GM18511 (cell line): Measurements from ENCODE around the gene ARL6IP4.
"Not testable (repeated sequence)": the region's sequence is repeated elsewhere in the genome, so short reads cannot be mapped to it uniquely, and the experiment has no call there.

ENCODE experiments used
- ATAC-seq: cut with Tn5 transposase; IDR thresholded peaks from one replicate; pipeline ENCODE4 v1.9.1; 2021; ENCODE audit warnings: mild to moderate bottlenecking, moderate library complexity; ENCODE audit not compliant: unreplicated experiment

ARL6IP4 gene

DNA sequence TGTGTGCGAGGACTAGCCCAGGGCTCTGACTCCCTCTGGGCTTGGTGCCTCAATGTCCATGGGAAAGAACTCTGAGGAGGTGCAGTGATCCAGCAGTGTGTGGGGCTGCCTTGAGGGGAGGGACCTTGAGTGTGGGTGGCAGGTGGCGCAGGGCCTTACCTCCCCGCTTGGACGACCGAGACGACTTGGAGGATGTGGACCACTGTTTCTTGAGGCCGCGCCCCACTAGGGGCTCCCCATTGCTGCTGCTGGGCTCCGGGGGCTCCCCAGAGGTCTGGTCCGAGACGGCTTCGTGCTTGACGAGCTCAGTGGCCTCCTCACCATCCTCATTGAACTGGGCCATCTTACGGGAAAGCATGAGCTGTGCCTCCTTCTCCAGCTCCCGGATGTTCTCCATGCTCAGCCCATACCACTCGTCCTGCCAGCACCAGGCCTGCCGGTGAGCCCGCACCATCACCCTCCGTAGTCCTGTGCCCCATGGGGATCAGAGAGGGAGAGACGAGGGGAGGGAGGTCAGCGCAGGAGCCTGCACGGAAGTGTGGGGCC lies 24.7 kb downstream of the ARL6IP4 start:
- ATAC-seq = no peak

DNA sequence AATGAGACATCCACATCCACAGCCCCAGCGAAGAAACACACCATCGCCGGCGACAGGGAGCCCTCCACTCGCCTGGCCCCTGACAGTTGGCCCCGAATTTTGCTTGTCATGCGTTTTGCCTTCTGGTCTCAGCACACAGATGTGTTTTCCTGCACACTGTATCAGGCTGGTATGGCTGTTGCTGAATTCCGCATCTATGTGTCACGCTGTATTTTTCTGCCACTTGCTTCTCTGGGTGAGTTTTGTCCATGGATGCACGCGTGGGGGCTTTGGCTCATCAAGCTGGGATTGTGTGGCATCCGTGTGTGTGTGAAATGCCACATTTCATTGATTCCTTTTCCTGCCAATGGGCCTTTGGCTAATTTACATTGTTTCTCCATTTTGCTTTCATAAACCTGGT lies 26.5 kb downstream of the ARL6IP4 start:
- no peak for ATAC-seq

DNA sequence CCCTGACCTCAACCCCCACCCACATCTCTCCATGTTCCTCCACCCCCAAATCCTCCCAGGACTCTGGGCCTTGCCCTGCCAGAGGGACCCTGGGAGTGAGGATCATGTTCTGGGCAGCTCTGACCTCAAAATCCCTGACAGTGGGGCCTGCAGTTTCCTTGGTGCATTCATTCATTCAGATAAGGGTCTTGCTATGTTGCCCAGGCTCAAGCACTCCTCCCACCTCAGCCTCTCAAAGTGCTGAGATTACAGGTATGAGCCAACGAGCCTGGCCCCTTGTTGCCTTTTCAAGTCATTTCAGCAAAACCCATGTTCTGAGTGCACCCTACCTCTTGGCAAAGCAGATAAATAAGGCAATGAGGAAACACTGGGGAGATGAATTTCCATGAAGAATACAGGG lies 29.6 kb downstream of the ARL6IP4 start:
- no peak for ATAC-seq

DNA sequence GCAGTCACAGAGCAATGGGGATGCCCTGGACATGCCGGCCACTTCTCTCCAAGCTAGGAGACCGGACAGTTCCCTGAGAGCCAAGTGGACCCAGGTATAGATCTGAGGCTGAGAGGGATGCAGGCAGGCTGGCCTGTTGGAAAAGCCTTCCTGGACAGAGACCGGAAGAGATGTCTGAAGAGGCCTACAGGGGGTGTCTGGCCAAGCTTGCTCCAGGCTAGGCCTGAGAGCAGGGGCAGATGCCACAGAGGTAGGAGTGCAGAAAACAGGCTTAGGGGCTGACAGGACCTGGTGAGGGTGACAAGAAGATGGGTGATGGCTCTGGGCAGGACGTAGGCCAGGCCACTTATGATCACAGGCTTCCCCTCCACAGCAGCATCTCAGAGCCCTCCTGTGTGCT lies 30.2 kb downstream of the ARL6IP4 start:
- ATAC-seq = no peak

DNA sequence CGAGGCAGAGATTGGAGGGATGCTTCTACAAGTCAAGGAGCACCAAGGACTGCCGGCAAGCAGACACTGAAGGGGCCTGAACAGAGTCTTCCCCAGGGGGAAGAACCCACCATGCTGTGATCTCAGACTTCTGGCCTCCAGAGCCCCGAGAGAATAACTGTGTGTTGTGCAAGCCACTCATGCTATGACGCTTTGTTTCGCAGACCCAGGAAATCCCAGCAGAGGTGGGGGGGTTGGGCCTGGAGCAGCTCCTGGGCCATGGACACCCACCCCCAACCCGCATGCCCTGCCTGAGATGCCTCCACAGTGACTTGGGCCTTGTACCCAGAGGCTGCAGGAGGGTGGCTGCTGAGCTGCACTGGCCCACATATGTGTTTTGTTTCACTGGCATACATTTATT lies 31.2 kb downstream of the ARL6IP4 start:
- ATAC-seq = no peak

DNA sequence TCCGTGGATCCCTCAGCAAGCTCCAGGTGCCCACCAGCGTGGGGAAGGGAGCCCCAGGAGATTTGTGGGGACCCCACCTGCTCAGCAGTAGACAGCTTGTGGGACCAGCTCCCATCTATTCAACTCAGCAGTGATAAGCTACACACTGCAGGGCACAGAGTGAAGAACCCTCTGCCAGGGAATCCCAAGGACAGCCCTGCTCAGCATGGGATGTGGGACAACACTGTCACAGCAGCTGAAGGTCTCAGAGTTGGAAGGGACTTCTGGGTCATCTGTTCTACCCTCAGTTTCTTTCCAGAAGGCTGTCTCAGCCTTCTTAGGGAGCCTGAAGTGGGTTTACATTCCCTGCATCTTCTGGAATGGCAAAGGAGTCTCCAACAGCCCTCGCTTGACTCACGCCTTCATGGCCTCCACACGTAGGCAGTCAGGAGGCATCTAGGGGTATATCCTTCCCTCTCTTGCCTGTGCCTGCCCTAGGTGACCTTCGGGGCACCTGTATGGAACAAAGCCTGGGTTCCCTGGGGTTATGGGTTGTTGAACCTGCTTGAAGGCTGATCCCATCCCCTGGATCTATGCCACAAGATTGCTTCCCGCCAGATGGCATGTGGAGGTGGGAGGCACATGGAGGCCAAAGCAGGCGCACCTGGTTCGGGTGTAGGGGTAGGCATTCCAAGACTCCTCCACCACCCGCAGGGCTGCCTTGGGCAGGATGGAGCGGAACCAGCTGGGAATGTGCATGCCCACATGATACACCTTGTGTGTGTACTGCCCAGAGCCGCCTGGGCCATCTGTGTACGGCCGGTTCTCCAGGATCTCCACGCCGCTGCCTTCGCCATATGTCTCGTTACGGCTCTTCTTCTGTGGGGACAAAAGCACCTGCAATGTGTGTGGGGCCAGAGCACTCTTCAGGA lies 33.0 kb downstream of the ARL6IP4 start:
- ATAC-seq = no peak

DNA sequence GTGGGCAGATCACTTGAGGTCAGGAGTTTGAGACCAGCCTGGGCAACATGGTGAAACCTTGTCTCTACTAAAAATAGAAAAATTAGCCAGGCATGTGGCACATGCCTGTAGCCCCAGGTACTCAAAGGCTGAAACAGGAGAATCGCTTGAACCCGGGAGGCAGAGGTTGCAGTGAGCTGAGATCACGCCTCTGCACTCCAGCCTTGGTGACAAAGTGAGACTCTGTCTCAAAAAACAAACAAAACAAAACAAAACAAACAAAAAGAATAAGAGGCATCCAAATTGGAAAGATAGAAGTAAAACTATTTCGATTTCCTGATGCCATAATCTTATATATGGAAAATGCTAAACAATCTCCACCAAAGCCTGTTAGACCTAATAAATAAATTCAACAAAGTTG lies 34.0 kb downstream of the ARL6IP4 start:
- not testable (repeated sequence) for ATAC-seq

- ATAC-seq = no peak
These were observed 37.3 kb downstream of the ARL6IP4 start for GRCh38 chr12:123017753-123018152.

DNA sequence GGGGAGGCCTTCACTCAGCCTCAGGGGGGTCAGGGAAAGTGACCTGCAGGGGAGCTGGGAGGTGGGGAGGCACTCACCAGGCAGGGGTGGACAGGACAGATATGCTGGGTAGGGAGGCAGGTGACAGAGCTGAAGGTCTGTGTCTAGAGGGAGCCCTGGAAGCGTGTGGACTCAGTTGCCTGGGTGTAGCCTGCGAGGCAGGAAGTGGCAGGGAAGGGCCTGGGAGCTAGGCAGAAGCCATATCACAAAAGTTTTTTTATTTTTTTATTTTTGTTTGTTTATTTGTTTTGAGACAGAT lies 39.3 kb downstream of the ARL6IP4 start:
- no peak for ATAC-seq

DNA sequence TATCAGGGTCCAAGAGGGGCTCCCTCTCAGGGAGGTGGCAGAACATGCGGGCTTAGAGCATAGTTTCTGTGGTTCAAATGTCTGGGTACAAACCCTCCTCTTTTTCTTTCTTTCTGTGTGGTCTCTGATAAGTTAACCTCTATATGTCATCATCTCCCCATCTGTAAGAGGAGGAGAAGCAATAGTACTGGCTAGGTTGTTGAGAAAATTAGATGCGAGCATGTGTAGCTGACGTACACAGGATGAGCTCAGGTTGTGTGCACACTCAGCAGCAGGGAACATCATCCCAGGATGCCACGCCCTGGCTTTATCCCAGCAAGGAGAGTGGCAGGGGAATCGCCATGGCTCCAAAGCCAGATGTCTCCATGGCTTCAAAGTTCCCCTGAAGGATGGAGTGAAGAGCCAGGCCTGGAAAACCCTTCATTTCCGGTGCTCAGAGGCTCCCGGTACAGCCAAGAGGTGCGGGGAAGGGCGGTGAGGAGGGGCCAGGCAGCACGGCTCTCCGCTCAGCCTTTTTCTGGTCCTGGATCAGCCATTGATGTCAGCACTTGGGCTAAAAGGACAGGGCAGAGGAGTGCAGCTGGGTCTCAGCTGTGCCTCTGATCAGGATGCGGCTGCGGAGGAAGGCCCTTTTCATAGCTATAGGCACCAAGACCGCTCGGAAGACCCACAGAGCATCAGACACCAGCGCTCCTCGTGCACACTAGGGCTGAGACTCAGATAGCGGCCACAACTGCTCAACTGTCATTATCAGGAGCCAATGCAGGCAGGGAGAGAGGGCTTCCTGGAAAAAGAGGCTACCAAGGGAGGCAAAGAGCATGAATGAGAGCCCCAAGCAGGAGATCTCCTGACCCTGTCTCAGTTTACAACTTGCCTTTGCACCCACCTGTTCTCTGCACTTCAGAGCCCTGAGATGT lies 41.5 kb downstream of the ARL6IP4 start:
- no peak for ATAC-seq

DNA sequence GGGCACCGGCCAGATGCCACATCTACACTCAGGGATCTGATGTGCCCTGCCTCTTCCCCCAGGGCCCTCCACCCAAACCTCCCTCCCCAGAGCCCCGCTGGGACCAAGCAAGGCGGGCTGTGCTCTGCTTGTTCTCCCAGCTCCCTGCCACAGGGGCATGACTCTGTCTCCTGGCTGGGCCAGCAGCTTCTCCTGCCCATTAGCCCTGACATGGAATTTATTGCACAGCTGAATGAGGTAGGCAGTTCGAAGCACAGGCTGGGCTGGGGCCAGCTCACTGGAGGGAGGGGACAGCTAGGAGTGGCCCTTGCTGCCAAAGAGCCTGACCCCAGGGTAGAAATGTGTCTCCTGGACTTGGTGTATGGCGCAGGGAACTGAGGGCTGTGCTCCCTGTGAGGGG lies 42.4 kb downstream of the ARL6IP4 start:
- no peak for ATAC-seq

DNA sequence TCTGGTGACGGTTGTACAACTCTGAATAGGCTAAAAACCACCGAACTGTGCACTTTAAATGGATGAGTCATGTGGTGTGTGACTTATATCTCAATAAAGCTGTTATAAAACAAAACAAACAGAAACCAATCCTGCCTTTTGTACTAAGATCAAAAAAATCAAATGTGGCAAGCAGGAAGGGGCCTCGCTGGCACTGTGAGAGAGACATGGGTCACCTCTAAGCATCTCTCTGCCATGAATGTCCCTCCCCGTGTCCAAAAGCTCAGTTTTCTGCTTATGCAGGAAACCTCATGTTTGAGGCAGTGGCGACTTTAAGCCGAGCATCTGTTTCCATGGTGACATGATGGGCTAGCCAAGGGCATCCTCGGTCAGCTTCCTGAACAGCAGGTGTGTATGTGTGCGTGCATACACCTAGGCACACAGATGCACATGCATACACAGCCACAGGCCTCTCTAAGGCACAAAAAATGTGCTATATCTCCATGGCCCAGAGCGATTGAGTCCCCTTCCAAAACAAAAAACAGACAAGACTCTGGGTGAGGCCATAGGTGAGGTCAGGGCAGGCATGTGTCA lies 44.4 kb downstream of the ARL6IP4 start:
- ATAC-seq = no peak

- ATAC-seq = no peak
These were observed 45.8 kb downstream of the ARL6IP4 start for GRCh38 chr12:123026094-123026853.

DNA sequence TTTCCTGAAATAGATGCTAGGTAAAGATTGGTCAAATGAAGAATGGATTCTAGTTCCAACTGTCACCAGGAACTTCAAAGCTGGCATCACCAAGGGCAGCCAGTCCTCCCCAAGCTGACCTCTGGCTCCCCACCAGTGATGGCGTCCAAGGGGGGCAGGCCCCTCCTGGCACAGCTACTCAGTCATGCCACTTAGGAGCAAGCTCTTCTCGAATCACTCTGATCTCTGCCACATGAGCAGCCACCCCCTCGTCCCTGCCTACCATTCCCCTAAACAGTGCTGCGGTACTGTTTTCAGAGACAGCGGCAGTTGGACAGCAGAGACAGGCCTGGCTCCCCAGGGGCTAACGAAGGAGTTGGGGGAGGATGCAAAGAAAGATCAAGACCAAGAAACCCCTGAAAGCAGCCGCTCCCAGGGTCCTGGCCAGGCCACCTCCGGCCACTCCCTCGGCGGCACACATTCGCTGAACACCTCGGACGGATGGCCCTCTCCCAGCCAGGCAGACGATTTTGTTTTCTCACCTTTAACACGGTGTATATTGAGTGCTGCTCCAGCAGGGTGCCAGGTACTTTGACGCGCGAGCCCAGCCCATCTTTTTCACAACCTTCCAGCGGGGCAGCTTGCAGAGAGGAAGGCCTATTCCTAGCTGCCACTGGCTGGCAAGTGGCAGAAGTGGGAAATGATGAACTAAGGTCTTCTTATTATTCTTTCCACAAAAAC lies 47.4 kb downstream of the ARL6IP4 start:
- no peak for ATAC-seq

DNA sequence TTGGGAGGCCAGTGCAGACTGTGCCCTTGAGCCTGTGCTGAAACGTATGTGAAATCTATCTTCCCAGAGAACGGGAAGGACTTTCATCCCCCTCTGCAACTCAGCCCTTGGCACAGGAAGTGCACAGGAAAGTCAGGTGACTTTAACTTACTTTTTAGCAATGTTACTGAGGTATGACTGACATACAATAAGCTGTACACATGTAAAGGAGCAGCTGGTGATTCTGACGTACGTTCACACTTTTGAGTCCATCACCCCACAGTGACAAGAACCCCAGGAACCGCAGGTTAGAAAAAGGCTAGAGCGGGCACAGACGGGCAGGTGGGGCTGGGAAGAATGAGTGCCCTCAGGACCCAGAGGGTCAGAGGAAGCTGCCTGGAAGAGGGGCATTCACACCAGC lies 48.0 kb downstream of the ARL6IP4 start:
- ATAC-seq = no peak

- ATAC-seq = no peak
These were observed 49.1 kb downstream of the ARL6IP4 start for GRCh38 chr12:123029550-123029949.

GRCh38 chr12:123030686-123031085 lies 50.2 kb downstream of the ARL6IP4 start:
- no peak for ATAC-seq

DNA sequence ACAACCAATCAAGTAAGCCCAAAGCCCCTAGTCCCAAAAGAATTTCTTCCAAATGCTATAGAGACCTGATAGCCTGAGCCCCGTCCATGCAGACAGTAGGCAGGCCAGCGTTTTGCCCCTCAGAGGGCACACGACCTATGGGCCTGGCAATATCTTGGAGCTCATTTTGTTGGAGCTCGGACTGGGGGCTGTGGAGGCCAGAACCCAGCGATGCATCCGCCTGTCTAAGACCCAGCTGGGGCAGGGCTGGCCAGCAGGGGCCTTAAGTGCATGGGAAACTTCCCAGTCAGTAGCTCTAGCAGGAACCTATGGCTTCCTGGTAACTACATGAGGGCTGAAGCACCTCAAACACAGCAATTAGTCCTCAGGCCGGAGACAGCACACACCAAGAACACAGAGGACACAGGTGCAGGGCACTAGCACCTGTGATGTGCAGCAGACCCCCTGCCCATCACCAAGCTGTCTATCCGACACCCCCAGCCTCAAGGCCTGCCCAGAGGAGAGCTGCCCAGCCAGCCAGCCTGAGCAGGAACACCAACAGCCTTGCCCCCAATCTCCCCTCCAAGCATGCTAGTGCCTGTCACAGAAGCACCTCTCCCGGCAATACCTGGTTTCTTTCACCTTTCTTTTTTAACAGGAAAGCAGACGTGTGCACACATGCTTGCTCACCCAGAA lies 50.8 kb downstream of the ARL6IP4 start:
- no peak for ATAC-seq
